GM15510 (cell line): Measurements from ENCODE around the gene VPS52.

ENCODE experiments used
- POLR2A ChIP-seq: IDR thresholded peaks from 3 replicates; pipeline ENCODE4 v1.6.1; 2011; ENCODE audit warnings: borderline replicate concordance; ENCODE audit not compliant: insufficient read length; ENCODE audit errors: extremely low read depth

Gene VPS52

GRCh38 chr6:33292996-33293682, 21.5 kb upstream of the VPS52 start:
- no peak for TF ChIP-seq POLR2A

- no peak for TF ChIP-seq POLR2A
Measured at GRCh38 chr6:33290459-33290858, 18.8 kb upstream of the VPS52 start.

GRCh38 chr6:33289784-33290315, 18.2 kb upstream of the VPS52 start:
- no peak for TF ChIP-seq POLR2A

GRCh38 chr6:33288921-33289783, 17.5 kb upstream of the VPS52 start, which contains the start of the genes PFDN6 and WDR46:
PFDN6 (plus strand) TSS chr6:33289601; CDS start chr6:33289857, 256 bp downstream.
WDR46 (minus strand) TSS chr6:33289239; CDS start chr6:33289170, 69 bp downstream.
- TF ChIP-seq POLR2A = peak; percentile 43

- TF ChIP-seq POLR2A = no peak
Measured at GRCh38 chr6:33288141-33288920, 16.7 kb upstream of the VPS52 start.

GRCh38 chr6:33286946-33287914, 15.6 kb upstream of the VPS52 start:
- TF ChIP-seq POLR2A = no peak

- TF ChIP-seq POLR2A = no peak
Measured at GRCh38 chr6:33280539-33280938, 8.9 kb upstream of the VPS52 start.

- TF ChIP-seq POLR2A = no peak
Measured at GRCh38 chr6:33279971-33280511, 8.4 kb upstream of the VPS52 start.

GRCh38 chr6:33279257-33279695, 7.6 kb upstream of the VPS52 start:
- TF ChIP-seq POLR2A = no peak

- no peak for TF ChIP-seq POLR2A
Measured at GRCh38 chr6:33278810-33279209, 7.1 kb upstream of the VPS52 start.

- no peak for TF ChIP-seq POLR2A
Measured at GRCh38 chr6:33278392-33278741, 6.7 kb upstream of the VPS52 start.

- no peak for TF ChIP-seq POLR2A
Measured at GRCh38 chr6:33277663-33278391, 6.2 kb upstream of the VPS52 start.
